ENCODE measurements around the gene FRMD4A. TPM values are rescaled to one million over a fixed set of nuclear protein-coding genes. Genes with fewer than 3 reads are reported as not detected.

FRMD4A gene
- total RNA-seq, 1 experiment from 2014 or later: 7.1 TPM

DNA sequence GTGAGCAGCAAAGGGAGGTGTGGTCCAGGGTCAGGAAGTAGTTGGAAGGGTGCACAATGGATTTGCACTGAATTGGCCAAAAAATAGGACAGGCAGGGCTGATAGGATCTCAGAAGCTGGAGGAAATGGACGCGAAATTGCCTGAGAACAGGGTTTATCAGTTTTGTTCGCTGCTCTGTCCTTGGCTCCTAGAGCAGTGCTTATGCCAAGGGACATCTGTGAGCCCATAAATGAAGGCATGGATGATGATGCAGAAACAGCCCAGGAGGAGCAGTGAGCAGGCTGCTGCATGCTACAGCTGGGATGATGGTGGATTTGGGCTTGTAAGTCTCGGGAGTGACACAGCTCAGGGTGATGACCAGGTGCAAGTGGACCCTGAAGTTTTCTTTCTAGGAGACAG, 539.2 kb downstream of the FRMD4A start:
- no TSS peak for BruUV-seq (replicated peaks)
- Histone ChIP-seq H3K4me1 (ENCODE audit: insufficient read depth, low read length) (peaks cover 7% of the 10 kb centered on the region), H3K36me3 (ENCODE audit: low read depth, low read length) (no peaks in the 10 kb centered on the region), H3K9me3 (ENCODE audit: low read length) (no peaks in the 10 kb centered on the region), H3K27me3 (ENCODE audit: low read length) (no peaks in the 10 kb centered on the region), H3K79me2 (ENCODE audit: low read length) (no peaks in the 10 kb centered on the region), H3K9me2 (replicated peaks; ENCODE audit: low read length) (no peaks in the 10 kb centered on the region), H4K20me1 (ENCODE audit: low read length) (no peaks in the 10 kb centered on the region), H3K9ac (ENCODE audit: low read length) (no peak overlapping the region), H3F3A (ENCODE audit: low read length, unreplicated experiment) (no peaks in the 10 kb centered on the region), H3K4me3 (ENCODE audit: low read length) (no peak overlapping the region), H3K27ac (ENCODE audit: low read length) (no peak overlapping the region), H3K4me2 (ENCODE audit: low read length) (no peak overlapping the region), H2AFZ (ENCODE audit: low read length) (no peak overlapping the region)
- ATAC-seq: no peak
- no peak for TF ChIP-seq EZH2 (IDR thresholded peaks at IDR 0.05; ENCODE audit: low read length, unreplicated experiment)
- DNase-seq: no peak
- intact Hi-C loops (cut with micrococcal nuclease): no loop called here
- ChIA-PET POLR2A (ENCODE audit: unreplicated experiment) (no interaction called here), CTCF (no interaction called here)

DNA sequence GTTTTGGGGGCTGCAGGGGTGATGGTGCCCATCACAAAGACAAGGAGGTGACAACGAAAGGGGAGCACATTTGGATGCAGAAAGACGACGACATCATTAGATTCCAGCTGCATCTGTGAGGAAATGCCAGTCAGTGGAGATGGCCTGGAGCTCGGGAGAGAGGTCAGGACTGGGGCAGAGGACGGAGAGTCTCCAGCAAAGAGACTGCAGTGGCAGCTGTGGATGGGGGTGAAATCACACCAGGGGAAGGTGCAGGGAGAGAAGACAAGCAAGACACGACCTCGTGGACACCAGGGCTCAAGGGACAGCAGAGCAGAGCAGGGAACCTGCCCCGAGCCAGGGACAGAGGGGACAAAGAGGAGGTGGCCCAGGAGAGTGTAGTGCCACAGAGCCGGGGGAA, 540.5 kb downstream of the FRMD4A start:
- no TSS peak for BruUV-seq (replicated peaks)
- Histone ChIP-seq H3F3A (ENCODE audit: low read length, unreplicated experiment) (no peaks in the 10 kb centered on the region), H3K4me2 (ENCODE audit: low read length) (no peak overlapping the region), H3K27me3 (ENCODE audit: low read length) (no peaks in the 10 kb centered on the region), H4K20me1 (ENCODE audit: low read length) (no peaks in the 10 kb centered on the region), H3K4me3 (ENCODE audit: low read length) (no peak overlapping the region), H3K9ac (ENCODE audit: low read length) (no peak overlapping the region), H3K9me3 (ENCODE audit: low read length) (no peaks in the 10 kb centered on the region), H3K9me2 (replicated peaks; ENCODE audit: low read length) (no peaks in the 10 kb centered on the region), H3K36me3 (ENCODE audit: low read depth, low read length) (no peaks in the 10 kb centered on the region), H2AFZ (ENCODE audit: low read length) (no peak overlapping the region), H3K27ac (ENCODE audit: low read length) (no peak overlapping the region), H3K4me1 (ENCODE audit: insufficient read depth, low read length) (peaks cover 7% of the 10 kb centered on the region), H3K79me2 (ENCODE audit: low read length) (no peaks in the 10 kb centered on the region)
- ChIA-PET POLR2A (ENCODE audit: unreplicated experiment) (no interaction called here), CTCF (no interaction called here)
- intact Hi-C loops (cut with micrococcal nuclease): no loop called here
- ATAC-seq (no peak), DNase-seq (no peak)
- TF ChIP-seq EZH2 (IDR thresholded peaks at IDR 0.05; ENCODE audit: low read length, unreplicated experiment): no peak
- TF ChIP-seq, protein P1, sequence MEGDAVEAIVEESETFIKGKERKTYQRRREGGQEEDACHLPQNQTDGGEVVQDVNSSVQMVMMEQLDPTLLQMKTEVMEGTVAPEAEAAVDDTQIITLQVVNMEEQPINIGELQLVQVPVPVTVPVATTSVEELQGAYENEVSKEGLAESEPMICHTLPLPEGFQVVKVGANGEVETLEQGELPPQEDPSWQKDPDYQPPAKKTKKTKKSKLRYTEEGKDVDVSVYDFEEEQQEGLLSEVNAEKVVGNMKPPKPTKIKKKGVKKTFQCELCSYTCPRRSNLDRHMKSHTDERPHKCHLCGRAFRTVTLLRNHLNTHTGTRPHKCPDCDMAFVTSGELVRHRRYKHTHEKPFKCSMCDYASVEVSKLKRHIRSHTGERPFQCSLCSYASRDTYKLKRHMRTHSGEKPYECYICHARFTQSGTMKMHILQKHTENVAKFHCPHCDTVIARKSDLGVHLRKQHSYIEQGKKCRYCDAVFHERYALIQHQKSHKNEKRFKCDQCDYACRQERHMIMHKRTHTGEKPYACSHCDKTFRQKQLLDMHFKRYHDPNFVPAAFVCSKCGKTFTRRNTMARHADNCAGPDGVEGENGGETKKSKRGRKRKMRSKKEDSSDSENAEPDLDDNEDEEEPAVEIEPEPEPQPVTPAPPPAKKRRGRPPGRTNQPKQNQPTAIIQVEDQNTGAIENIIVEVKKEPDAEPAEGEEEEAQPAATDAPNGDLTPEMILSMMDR (conservative IDR thresholded peaks at IDR 0.05; ENCODE audit: low read depth, low read length): no peak
- no peak for TF ChIP-seq EZH2phosphoT487 (IDR thresholded peaks at IDR 0.05; ENCODE audit: borderline replicate concordance, low read length)

DNA sequence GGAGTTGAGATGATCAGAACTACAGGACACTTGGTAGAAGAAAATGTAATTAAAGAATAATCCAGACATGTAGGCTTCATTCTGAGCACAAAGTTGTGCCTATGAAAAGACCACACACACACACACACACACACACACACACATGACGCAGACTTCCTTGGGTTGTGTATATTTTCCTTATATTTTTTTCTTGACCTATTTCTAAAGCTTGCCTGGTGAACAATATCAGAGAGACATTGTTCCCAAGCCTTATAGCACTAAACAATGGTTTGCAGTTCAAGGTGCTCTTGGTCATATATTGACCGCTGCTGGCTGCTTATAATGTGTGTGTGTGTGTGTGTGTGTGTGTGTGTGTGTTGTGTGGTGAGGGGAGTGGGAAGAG, 541.3 kb downstream of the FRMD4A start:
- POLR2A ChIA-PET (ENCODE audit: unreplicated experiment): no interaction called here
- no peaks in the 10 kb centered on the region for H3K9me3 ChIP-seq (ENCODE audit: low read length)
- H2AFZ ChIP-seq (ENCODE audit: low read length): no peak overlapping the region
- no peaks in the 10 kb centered on the region for H3K79me2 ChIP-seq (ENCODE audit: low read length)
- no peak overlapping the region for H3K9ac ChIP-seq (ENCODE audit: low read length)
- TF ChIP-seq EZH2phosphoT487 (IDR thresholded peaks at IDR 0.05; ENCODE audit: borderline replicate concordance, low read length) (no peak), EZH2 (IDR thresholded peaks at IDR 0.05; ENCODE audit: low read length, unreplicated experiment) (no peak)
- TF ChIP-seq, protein P1 (conservative IDR thresholded peaks at IDR 0.05; ENCODE audit: low read depth, low read length): no peak
- H4K20me1 ChIP-seq (ENCODE audit: low read length): no peaks in the 10 kb centered on the region
- no peaks in the 10 kb centered on the region for H3K36me3 ChIP-seq (ENCODE audit: low read depth, low read length)
- BruUV-seq (replicated peaks): no TSS peak
- no peak overlapping the region for H3K4me2 ChIP-seq (ENCODE audit: low read length)
- intact Hi-C loops (cut with micrococcal nuclease): loop anchor here (5.0 kb wide), 1 partner anchor 208 kb away; no protein-coding TSS in a partner anchor
- no peak overlapping the region for H3K27ac ChIP-seq (ENCODE audit: low read length)
- H3K4me3 ChIP-seq (ENCODE audit: low read length): no peak overlapping the region
- CTCF ChIA-PET: no interaction called here
- no peaks in the 10 kb centered on the region for H3K27me3 ChIP-seq (ENCODE audit: low read length)
- DNase-seq (no peak), ATAC-seq (no peak)
- H3F3A ChIP-seq (ENCODE audit: low read length, unreplicated experiment): no peaks in the 10 kb centered on the region
- peaks cover 7% of the 10 kb centered on the region for H3K4me1 ChIP-seq (ENCODE audit: insufficient read depth, low read length)
- no peaks in the 10 kb centered on the region for H3K9me2 ChIP-seq (replicated peaks; ENCODE audit: low read length)
